ENCODE results near the gene PLCL2.
"Not testable (repeated sequence)": the region's sequence is repeated elsewhere in the genome, so short reads cannot be mapped to it uniquely, and the experiment has no call there.

Gene PLCL2

GRCh38 chr3:16961621-16962205 is 77.0 kb downstream of the PLCL2 start:
- no peak for DNase-seq (ENCODE audit: low read depth)

- DNase-seq (ENCODE audit: low read depth), result no peak
Measured at GRCh38 chr3:16975083-16975482, 90.3 kb downstream of the PLCL2 start.

GRCh38 chr3:16978234-16978920 is 93.6 kb downstream of the PLCL2 start:
- DNase-seq (ENCODE audit: low read depth), result no peak

- no peak for DNase-seq (ENCODE audit: low read depth)
Measured at GRCh38 chr3:16978921-16979271, 94.1 kb downstream of the PLCL2 start.

GRCh38 chr3:16979769-16980515 is 95.2 kb downstream of the PLCL2 start:
- not testable (repeated sequence) for DNase-seq (ENCODE audit: low read depth)

- not testable (repeated sequence) for DNase-seq (ENCODE audit: low read depth)
Measured at GRCh38 chr3:16980526-16980925, 95.8 kb downstream of the PLCL2 start.

GRCh38 chr3:16982460-16982859 is 97.7 kb downstream of the PLCL2 start:
- DNase-seq (ENCODE audit: low read depth), result no peak

- DNase-seq (ENCODE audit: low read depth), result no peak
Measured at GRCh38 chr3:16985608-16986007, 100.9 kb downstream of the PLCL2 start.

GRCh38 chr3:16987141-16987540 is 102.4 kb downstream of the PLCL2 start:
- no peak for DNase-seq (ENCODE audit: low read depth)

- DNase-seq (ENCODE audit: low read depth), result no peak
Measured at GRCh38 chr3:16990163-16990562, 105.4 kb downstream of the PLCL2 start.

- no peak for DNase-seq (ENCODE audit: low read depth)
Measured at GRCh38 chr3:16992198-16992597, 107.4 kb downstream of the PLCL2 start.

- DNase-seq (ENCODE audit: low read depth), result no peak
Measured at GRCh38 chr3:16993227-16993626, 108.5 kb downstream of the PLCL2 start.

GRCh38 chr3:16994854-16995525 is 110.2 kb downstream of the PLCL2 start:
- no peak for DNase-seq (ENCODE audit: low read depth)

GRCh38 chr3:16995601-16996000 is 110.8 kb downstream of the PLCL2 start:
- DNase-seq (ENCODE audit: low read depth), result no peak

GRCh38 chr3:16998236-16998923 is 113.6 kb downstream of the PLCL2 start:
- DNase-seq (ENCODE audit: low read depth), result no peak

- DNase-seq (ENCODE audit: low read depth), result no peak
Measured at GRCh38 chr3:16999161-16999560, 114.4 kb downstream of the PLCL2 start.

GRCh38 chr3:16999871-17000270 is 115.1 kb downstream of the PLCL2 start:
- DNase-seq (ENCODE audit: low read depth), result no peak

- DNase-seq (ENCODE audit: low read depth), result no peak
Measured at GRCh38 chr3:17003457-17003856, 118.7 kb downstream of the PLCL2 start.

GRCh38 chr3:17006132-17006852 is 121.5 kb downstream of the PLCL2 start:
- DNase-seq (ENCODE audit: low read depth), result no peak

- no peak for DNase-seq (ENCODE audit: low read depth)
Measured at GRCh38 chr3:17007284-17007683, 122.5 kb downstream of the PLCL2 start.

- no peak for DNase-seq (ENCODE audit: low read depth)
Measured at GRCh38 chr3:17009826-17010225, 125.1 kb downstream of the PLCL2 start.
